Middle frontal gyrus (tissue), 1 donor: Measurements from ENCODE around the gene RNU1-1.
"Not testable (repeated sequence)": the region's sequence is repeated elsewhere in the genome, so short reads cannot be mapped to it uniquely, and the experiment has no call there.

Source experiments
- DNase-seq: peaks from one replicate; pipeline ENCODE4 v3.0.0-alpha.2; 2015; ENCODE audit warnings: low spot score; ENCODE audit errors: extremely low spot score

The RNU1-1 gene

DNA sequence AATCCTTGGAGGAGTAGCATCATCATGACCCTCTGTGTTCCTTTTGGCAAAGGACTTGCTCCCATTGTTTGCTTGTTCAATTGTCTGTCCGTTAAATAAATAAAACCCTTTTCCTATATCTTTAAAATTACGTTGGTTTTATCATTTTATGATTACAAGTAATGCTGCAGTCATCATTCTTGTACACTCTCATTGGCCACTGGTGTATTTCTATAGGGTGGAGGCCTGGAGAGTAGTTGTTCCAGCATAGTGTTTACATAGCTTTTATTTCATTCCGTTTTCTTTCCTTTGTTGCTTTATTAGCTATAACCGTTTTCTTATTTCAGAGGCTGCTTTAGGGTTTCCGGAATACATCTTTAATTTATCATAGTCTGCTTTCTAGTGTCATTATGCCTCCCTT lies 7.6 kb upstream of the RNU1-1 start:
- not testable (repeated sequence) for DNase-seq

DNA sequence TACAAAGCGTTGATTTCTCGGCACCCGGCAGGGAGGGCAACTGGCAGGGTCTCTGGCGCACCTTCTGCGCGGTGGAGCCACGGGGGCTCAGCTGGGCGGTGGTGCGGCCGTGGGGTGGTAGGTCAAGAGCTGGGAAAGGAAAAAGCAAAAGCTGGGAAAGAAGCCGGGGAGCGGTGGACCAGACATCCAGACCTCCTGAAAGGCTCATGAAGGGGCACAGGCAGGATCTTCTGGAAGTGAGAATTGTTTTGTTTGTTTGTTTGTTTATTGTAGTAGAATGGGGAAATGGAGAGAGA lies 7.2 kb upstream of the RNU1-1 start:
- DNase-seq = no peak

- DNase-seq = not testable (repeated sequence)
Observed at GRCh38 chr1:16520435-16521287, 6.6 kb upstream of the RNU1-1 start.

DNA sequence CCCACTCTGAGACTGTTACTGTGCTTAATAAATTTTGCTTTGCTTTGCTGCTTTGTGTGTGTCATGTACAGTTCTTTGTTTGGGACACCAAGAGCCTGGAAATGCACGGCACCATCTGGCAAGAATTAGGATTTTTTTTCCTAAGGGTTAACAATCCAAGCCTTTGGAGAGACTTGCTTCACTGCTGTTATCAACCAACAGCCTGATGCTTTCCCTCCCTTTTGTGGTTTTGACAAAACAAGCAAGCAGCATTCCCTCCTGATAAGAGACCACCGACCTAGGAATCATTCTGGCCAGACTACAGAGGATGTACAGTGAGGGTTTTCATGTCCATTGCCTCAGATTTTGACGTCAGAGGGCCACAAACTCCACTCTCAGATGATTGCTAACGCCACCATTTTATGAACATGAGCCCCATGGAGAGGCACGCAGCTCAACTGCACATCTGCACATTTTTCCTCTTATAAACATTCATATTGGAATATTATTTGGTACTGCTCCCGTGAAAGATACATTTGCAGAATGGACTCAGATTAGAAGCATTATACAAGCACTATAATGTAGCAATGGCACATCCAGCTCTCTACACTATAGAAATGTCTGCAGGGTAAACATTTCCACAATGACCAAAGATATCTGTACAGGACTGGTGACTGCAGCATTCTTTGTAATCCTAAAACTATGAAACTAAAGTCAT lies 5.3 kb upstream of the RNU1-1 start:
- not testable (repeated sequence) for DNase-seq

GRCh38 chr1:16518913-16519254 lies 4.8 kb upstream of the RNU1-1 start:
- not testable (repeated sequence) for DNase-seq

- DNase-seq = not testable (repeated sequence)
Observed at GRCh38 chr1:16516694-16517410, 2.8 kb upstream of the RNU1-1 start.

GRCh38 chr1:16513412-16514106 lies 526 bp downstream of the RNU1-1 start:
- DNase-seq = peak; percentile 16

DNA sequence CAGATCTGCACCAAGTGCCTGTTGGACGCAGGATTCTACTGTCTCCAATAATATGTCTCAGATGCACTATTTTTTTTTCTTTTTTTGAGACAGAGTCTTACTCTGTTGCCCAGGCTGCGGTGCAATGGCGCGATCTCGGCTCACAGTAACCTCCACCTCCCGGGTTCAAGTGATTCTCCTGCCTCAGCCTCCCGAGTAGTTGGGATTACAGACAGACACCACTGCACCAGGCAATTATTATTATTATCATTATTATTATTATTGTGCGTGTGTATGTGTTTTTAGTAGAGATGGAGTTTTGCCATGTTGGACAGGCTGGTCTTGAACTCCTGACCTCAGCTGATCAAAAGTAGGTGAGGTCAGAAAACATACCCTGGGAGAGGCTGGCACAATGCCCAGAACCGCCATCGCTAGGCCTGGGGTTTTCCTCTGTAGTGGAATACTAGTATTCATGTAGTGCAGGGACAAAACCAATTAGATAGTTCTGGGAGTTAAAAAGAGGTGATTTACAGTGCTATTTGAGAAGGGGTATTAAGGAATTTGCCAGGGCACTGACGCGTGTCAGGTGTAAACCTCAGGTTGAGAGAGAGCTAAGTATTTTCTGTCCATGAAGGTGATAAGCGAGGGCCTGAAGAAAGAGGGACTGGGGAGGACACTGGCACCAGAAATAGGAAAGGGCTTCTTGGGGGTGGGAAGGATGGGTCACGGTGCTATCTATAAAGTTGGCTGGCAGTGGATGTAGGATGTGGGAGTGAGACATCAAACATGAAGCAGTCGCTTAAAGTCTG lies 1.3 kb downstream of the RNU1-1 start:
- DNase-seq = not testable (repeated sequence)

DNA sequence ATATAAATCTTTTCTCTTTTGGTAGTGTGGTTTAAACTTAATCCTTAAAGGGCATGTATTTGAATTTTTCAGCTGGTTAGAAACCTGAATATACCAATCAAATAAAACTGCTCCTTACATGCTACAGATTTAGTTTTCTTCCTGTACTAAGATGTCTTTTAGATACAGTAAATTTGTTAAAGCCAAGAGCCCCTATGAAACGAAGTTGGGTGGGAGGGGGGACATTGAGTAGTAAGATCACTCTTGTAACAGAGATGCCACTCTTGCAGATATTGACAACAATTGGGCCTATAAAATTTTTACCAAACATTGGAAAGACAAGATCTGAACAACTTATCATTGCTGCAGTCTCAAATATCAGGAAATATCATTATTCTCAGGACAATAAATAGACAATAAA lies 2.2 kb downstream of the RNU1-1 start:
- DNase-seq = not testable (repeated sequence)

DNA sequence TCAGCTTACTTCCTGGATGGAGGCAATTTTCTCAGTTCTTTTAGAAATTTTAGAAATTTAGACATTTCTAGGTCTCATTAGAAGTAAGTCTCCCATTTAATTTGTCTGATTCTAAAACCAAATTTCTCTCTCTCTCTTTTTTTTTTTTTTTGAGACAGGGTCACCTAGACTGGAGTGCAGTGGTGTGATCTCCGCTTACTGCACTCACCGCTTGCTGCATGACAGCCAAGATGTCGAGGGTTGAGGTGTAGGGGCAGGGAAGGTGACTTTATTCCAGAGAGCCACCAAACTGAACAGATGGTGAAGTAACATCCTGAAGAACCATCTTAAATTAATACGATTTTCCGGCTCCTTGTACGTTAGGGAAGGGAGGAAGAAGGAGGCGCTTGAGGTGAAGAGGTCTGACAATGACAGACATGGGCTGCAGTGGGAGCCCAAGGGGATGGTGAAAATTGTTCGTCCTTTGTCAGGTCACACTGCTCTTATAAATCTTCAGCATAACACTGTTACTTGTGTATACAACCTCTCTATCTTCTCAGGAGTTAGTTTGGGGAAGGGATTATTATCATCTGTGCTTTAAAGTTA lies 5.1 kb downstream of the RNU1-1 start:
- not testable (repeated sequence) for DNase-seq

DNA sequence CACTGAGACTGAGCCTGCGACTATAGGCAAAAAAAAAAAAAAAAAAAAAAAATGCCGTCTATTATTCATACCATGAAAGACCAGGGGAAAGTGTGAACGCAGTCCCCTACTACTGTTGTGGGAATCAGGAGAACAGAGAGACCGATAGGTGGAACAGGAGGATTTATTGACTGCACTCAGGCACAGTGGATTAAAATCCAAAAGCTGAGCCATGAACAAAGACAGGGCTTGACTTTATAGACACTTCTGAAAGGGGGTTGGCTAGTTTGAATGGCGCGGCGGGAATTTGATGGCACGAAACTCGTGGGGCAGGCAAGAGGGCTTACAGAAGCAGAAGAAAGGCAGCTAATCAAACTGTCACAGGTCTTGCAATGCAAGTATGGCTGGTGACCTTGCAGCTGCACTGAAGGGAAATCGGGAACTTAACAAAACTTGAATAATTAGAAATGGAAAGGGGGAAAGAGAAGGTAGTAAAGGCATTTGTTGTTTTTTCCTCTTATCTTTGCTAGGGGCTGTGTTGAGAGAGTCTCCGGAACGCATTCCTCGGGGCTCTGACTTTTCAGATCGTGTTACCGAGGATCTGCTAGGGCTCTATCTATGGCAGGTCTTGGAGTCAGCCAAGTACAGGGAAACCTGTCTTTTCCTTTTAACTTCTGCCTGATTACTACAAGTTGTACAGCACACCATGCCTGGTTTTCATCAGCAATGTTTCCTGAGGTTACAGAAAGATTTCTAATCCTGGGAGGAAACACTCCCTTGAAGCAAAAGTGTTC lies 7.5 kb downstream of the RNU1-1 start:
- DNase-seq = not testable (repeated sequence)

GRCh38 chr1:16505870-16506269 lies 8.2 kb downstream of the RNU1-1 start:
- not testable (repeated sequence) for DNase-seq

DNA sequence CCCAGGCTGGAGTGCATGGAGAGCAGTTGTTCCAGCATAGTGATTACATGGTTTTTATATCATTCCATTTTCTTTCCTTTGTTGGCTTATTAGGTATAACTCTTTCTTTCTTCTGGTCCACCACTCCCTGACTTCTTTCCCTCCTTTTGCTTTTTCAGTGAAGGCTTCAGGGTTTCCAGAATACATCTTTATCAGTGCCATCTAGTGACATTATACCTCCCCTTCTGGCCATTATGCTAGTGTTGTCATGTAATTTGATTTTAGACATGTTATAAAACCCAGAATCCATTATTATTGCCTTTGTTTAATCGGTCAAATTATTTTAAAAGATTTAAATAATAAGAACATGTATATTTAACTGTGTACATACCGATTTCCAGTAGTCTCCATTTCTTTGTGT lies 10.6 kb downstream of the RNU1-1 start:
- DNase-seq = no peak

GRCh38 chr1:16501446-16501845 lies 12.6 kb downstream of the RNU1-1 start:
- DNase-seq = not testable (repeated sequence)

DNA sequence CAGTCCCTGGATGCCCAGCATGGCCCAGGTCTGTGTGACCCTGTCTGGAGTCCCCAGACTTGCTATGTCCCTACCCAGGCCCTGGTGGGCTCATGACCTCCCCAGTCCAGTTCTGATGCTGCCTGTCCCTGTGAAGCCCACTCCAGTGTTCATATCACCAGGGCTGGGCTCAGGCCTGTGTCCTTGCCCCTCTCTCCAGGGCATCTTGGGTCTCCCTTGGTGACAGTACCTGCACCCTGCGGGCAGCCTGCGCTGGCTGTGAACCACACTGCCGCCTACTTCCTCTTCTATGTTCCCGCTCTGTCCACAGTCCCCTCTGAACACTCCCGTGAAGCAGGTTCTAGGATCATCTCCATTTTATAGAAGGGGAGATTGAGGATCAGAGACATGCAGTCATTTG lies 13.1 kb downstream of the RNU1-1 start:
- DNase-seq = not testable (repeated sequence)

- not testable (repeated sequence) for DNase-seq
Observed at GRCh38 chr1:16500466-16500865, 13.6 kb downstream of the RNU1-1 start.

GRCh38 chr1:16498573-16499413 lies 15.3 kb downstream of the RNU1-1 start:
- DNase-seq = peak; percentile 70

DNA sequence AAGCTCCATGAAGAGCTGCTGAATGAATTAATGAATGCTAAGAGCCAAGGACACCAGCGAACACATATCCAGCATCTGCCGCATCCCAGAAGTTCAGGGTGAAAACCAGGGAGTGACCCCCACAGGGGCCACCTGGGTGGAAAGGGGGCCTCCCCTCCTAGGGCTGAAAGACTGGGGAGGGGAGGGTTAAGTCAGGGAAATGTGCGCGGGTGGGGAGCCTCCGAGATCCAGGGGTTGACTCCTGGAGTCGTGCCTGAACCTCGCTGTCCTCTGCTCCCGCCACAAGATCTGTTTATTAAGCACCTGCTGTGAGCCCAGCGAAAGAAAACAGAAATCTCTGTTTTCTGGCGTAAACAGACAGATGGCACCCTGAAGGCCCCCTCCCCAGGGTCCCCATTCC lies 16.0 kb downstream of the RNU1-1 start:
- not testable (repeated sequence) for DNase-seq

DNA sequence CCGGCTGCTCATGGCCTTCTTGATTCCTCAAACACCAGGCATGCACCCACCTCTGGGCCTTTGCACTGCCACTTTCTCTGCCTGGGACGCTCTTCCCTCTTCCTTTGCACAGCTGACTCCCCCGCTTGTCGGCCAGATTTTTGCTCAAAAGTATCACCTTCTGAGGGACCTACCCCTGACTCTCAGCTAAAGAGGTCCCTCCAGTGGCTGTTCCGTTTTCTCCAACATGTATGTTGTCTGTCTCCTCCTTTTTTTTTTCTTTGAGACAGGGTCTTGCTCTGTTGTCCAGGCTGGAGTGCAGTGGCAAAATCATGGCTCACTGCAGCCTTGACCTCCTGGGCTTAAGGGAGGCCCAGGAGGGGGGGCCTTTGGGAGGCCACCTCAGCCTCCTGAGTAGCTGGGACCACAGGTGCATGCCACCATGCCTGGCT lies 16.6 kb downstream of the RNU1-1 start:
- DNase-seq = not testable (repeated sequence)
